HepG2 (cell line): ENCODE measurements around the gene LCORL. TPM values are rescaled to one million over a fixed set of nuclear protein-coding genes. Genes with fewer than 3 reads are reported as not detected.

Source experiments
- ATF2 ChIP-seq: sonication (generic); formaldehyde crosslinking; IDR thresholded peaks from 2 replicates; pipeline ENCODE4 v1.4.0; 2020; ENCODE audit warnings: missing genetic modification reagents
- KLF13 ChIP-seq: sonication (generic); formaldehyde crosslinking; IDR thresholded peaks from 2 replicates; pipeline ENCODE4 v1.4.0; 2020; ENCODE audit warnings: mild to moderate bottlenecking, missing genetic modification reagents
- RAD21 ChIP-seq: fragments of 450-650 bp; formaldehyde crosslinking; IDR thresholded peaks from 2 replicates; pipeline ENCODE4 v1.5.0; 2020; ENCODE audit warnings: mild to moderate bottlenecking
- SAFB2 ChIP-seq: sonication (generic); formaldehyde crosslinking; IDR thresholded peaks from 2 replicates; pipeline ENCODE4 v1.5.1; 2020; ENCODE audit warnings: missing genetic modification reagents, low read depth, mild to moderate bottlenecking, borderline replicate concordance
- ZNF460 ChIP-seq: sonication (generic); formaldehyde crosslinking; IDR thresholded peaks from 2 replicates; pipeline ENCODE4 v1.5.1; 2020; ENCODE audit warnings: missing genetic modification reagents, mild to moderate bottlenecking, borderline replicate concordance
- ZNF589 ChIP-seq: sonication (generic); formaldehyde crosslinking; conservative IDR thresholded peaks from 2 replicates; pipeline ENCODE4 v1.8.0; 2022; ENCODE audit warnings: mild to moderate bottlenecking, moderate library complexity, missing genetic modification reagents
- polyA plus RNA-seq, 8 experiments: library from polyadenylated mRNA; depleted of rRNA in 3 of 8; stranded (reverse) in 7 of 8; unstranded in 1 of 8; fragments of >200 nt; fragmentation: Illumina TruSeq in 4 of 8; extraction: Trizol in 4 of 8; gene quantifications; 2 replicates each; pipeline versions ENCODE4 v1.2.1 to v1.2.3, GENCODE V29; 2011 to 2016; ENCODE audit warnings: low read depth in 4 of 8, missing spikeins in 1 of 8, mixed read lengths in 1 of 8; ENCODE audit not compliant: insufficient read depth in 1 of 8
- total RNA-seq, 5 experiments: library from RNA; depleted of rRNA; stranded (reverse); fragments of >200 nt; fragmentation: Illumina TruSeq; extraction: Trizol; gene quantifications; 2 replicates each; pipeline ENCODE4 v1.2.3, GENCODE V29; 2016; ENCODE audit warnings: low read depth in 1 of 5
- TF ChIP-seq, protein P1 (sequence below): sonication (generic); formaldehyde crosslinking; IDR thresholded peaks from 2 replicates; pipeline ENCODE4 v1.4.0; 2020; ENCODE audit warnings: missing genetic modification reagents
- TF ChIP-seq, protein P2 (sequence below): sonication (generic); formaldehyde crosslinking; IDR thresholded peaks from 2 replicates; pipeline ENCODE4 v1.9.0; 2022; ENCODE audit warnings: low read depth, missing genetic modification reagents
- TF ChIP-seq, protein P3 (sequence below): sonication (generic); formaldehyde crosslinking; IDR thresholded peaks from 2 replicates; pipeline ENCODE4 v1.9.0; 2021; ENCODE audit warnings: mild to moderate bottlenecking, missing genetic modification reagents
- TF ChIP-seq, protein P4 (sequence below): sonication (generic); formaldehyde crosslinking; IDR thresholded peaks from 2 replicates; pipeline ENCODE4 v1.8.1; 2023; ENCODE audit warnings: missing genetic modification reagents, mild to moderate bottlenecking, borderline replicate concordance

The LCORL gene
- total and polyA plus RNA-seq, 2 of the 13 experiments (the other 11 are each of a cell fraction or from before 2014, with no cell fraction given) = 5.3 to 14.5 TPM

DNA sequence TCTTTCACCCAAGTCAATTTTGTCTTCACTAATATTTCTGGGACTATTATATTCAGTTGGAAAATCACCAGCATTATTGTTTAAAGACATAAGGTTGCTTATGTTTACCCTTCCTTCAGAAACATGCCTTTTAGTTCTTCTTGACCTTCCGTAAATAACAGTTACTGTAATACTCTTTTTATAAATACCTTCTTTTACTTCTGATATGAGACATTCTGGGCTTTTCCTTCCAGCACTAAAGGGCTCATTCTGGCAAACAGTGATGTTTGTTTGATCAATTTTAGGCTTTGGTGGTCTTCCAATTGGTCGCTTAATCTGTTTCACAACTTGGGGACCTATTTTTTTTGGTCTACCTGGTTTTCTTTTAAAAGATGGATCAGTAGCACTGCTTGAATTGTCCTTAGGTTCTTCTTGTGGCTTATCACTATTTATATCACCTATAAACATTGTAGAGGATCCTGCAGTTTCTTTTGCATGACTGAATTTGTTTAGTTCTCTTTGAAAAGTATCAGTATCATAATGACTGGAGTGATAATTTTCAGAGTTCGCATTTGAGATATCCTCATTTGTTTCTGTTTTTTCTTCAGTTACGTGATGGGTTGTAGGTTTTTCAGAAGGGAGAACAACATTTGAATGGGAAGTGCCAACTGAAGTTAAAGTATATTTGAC is 146.0 kb downstream of the LCORL start (continued):
- TF ChIP-seq ATF2 (CRISPR knock-in tag) = no peak
- TF ChIP-seq ZNF460 (CRISPR knock-in tag) = no peak
- TF ChIP-seq, protein P1, sequence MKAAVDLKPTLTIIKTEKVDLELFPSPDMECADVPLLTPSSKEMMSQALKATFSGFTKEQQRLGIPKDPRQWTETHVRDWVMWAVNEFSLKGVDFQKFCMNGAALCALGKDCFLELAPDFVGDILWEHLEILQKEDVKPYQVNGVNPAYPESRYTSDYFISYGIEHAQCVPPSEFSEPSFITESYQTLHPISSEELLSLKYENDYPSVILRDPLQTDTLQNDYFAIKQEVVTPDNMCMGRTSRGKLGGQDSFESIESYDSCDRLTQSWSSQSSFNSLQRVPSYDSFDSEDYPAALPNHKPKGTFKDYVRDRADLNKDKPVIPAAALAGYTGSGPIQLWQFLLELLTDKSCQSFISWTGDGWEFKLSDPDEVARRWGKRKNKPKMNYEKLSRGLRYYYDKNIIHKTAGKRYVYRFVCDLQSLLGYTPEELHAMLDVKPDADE (CRISPR knock-in tag) = no peak
- TF ChIP-seq, protein P2, sequence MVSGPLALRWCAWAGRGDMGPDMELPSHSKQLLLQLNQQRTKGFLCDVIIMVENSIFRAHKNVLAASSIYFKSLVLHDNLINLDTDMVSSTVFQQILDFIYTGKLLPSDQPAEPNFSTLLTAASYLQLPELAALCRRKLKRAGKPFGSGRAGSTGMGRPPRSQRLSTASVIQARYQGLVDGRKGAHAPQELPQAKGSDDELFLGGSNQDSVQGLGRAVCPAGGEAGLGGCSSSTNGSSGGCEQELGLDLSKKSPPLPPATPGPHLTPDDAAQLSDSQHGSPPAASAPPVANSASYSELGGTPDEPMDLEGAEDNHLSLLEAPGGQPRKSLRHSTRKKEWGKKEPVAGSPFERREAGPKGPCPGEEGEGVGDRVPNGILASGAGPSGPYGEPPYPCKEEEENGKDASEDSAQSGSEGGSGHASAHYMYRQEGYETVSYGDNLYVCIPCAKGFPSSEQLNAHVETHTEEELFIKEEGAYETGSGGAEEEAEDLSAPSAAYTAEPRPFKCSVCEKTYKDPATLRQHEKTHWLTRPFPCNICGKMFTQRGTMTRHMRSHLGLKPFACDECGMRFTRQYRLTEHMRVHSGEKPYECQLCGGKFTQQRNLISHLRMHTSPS (CRISPR knock-in tag) = no peak
- no peak for TF ChIP-seq KLF13 (CRISPR knock-in tag)
- no peak for TF ChIP-seq RAD21
- no peak for TF ChIP-seq SAFB2 (CRISPR knock-in tag)
- TF ChIP-seq, protein P3, sequence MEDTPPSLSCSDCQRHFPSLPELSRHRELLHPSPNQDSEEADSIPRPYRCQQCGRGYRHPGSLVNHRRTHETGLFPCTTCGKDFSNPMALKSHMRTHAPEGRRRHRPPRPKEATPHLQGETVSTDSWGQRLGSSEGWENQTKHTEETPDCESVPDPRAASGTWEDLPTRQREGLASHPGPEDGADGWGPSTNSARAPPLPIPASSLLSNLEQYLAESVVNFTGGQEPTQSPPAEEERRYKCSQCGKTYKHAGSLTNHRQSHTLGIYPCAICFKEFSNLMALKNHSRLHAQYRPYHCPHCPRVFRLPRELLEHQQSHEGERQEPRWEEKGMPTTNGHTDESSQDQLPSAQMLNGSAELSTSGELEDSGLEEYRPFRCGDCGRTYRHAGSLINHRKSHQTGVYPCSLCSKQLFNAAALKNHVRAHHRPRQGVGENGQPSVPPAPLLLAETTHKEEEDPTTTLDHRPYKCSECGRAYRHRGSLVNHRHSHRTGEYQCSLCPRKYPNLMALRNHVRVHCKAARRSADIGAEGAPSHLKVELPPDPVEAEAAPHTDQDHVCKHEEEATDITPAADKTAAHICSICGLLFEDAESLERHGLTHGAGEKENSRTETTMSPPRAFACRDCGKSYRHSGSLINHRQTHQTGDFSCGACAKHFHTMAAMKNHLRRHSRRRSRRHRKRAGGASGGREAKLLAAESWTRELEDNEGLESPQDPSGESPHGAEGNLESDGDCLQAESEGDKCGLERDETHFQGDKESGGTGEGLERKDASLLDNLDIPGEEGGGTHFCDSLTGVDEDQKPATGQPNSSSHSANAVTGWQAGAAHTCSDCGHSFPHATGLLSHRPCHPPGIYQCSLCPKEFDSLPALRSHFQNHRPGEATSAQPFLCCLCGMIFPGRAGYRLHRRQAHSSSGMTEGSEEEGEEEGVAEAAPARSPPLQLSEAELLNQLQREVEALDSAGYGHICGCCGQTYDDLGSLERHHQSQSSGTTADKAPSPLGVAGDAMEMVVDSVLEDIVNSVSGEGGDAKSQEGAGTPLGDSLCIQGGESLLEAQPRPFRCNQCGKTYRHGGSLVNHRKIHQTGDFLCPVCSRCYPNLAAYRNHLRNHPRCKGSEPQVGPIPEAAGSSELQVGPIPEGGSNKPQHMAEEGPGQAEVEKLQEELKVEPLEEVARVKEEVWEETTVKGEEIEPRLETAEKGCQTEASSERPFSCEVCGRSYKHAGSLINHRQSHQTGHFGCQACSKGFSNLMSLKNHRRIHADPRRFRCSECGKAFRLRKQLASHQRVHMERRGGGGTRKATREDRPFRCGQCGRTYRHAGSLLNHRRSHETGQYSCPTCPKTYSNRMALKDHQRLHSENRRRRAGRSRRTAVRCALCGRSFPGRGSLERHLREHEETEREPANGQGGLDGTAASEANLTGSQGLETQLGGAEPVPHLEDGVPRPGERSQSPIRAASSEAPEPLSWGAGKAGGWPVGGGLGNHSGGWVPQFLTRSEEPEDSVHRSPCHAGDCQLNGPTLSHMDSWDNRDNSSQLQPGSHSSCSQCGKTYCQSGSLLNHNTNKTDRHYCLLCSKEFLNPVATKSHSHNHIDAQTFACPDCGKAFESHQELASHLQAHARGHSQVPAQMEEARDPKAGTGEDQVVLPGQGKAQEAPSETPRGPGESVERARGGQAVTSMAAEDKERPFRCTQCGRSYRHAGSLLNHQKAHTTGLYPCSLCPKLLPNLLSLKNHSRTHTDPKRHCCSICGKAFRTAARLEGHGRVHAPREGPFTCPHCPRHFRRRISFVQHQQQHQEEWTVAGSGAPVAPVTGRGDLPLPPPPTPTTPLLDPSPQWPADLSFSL (CRISPR knock-in tag) = no peak
- TF ChIP-seq, protein P4, sequence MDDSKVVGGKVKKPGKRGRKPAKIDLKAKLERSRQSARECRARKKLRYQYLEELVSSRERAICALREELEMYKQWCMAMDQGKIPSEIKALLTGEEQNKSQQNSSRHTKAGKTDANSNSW (CRISPR knock-in tag) = no peak
- no peak for TF ChIP-seq ZNF589 (CRISPR knock-in tag)
